OCI-LY1 (cell line): ENCODE data around the gene CRYGB.

Experiments used
- H2AFZ ChIP-seq: fragments of 200-600 bp; sonication (generic), shearing (Covaris generic); 2 replicates; pipeline ENCODE4 v1.6.0; 2014; ENCODE audit warnings: antibody characterized with exemption, mild to moderate bottlenecking, low read length
- H3F3A ChIP-seq: fragments of 200-600 bp; sonication (generic), shearing (Covaris generic); 2 replicates; pipeline ENCODE4 v1.6.0; 2014; ENCODE audit warnings: mild to moderate bottlenecking, antibody characterized with exemption, low read length, moderate library complexity; ENCODE audit not compliant: insufficient read depth
- H3K27ac ChIP-seq: fragments of 200-600 bp; sonication (generic); 2 replicates; pipeline ENCODE4 v1.5.1; 2014; ENCODE audit warnings: low read length, mixed run types, mild to moderate bottlenecking, low read depth; ENCODE audit not compliant: poor library complexity, severe bottlenecking
- H3K27me3 ChIP-seq: fragments of 200-600 bp; sonication (generic); 2 replicates; pipeline ENCODE4 v1.6.0; 2014; ENCODE audit warnings: antibody characterized with exemption, mild to moderate bottlenecking, low read length, moderate library complexity; ENCODE audit not compliant: insufficient read depth
- H3K36me3 ChIP-seq: fragments of 200-600 bp; sonication (generic); 2 replicates; pipeline ENCODE4 v1.6.1; 2014; ENCODE audit warnings: mild to moderate bottlenecking, antibody characterized with exemption, low read length, moderate library complexity, mixed read lengths; ENCODE audit not compliant: insufficient read depth
- H3K4me1 ChIP-seq: fragments of 200-600 bp; sonication (generic); 2 replicates; pipeline ENCODE4 v1.5.1; 2014; ENCODE audit warnings: mild to moderate bottlenecking, low read length, moderate library complexity; ENCODE audit not compliant: insufficient read depth, severe bottlenecking
- H3K4me2 ChIP-seq: fragments of 200-600 bp; sonication (generic), shearing (Covaris generic); 2 replicates; pipeline ENCODE4 v1.6.1; 2014; ENCODE audit warnings: low read length
- H3K4me3 ChIP-seq: fragments of 200-600 bp; sonication (generic); 2 replicates; pipeline ENCODE4 v1.5.1; 2014; ENCODE audit warnings: low read length, low read depth, mild to moderate bottlenecking, mixed read lengths; ENCODE audit not compliant: poor library complexity, severe bottlenecking
- H3K79me2 ChIP-seq: fragments of 200-600 bp; shearing (Covaris generic); 2 replicates; pipeline ENCODE4 v1.6.1; 2016; ENCODE audit warnings: mixed run types, low read length, mixed read lengths; ENCODE audit not compliant: insufficient read depth
- H3K9ac ChIP-seq: fragments of 200-600 bp; sonication (generic), shearing (Covaris generic); 2 replicates; pipeline ENCODE4 v1.6.1; 2014; ENCODE audit warnings: mild to moderate bottlenecking, low read length, mixed read lengths
- H3K9me2 ChIP-seq: fragments of 200-600 bp; sonication (generic), shearing (Covaris generic); 2 replicates; pipeline ENCODE4 v1.6.1; 2014; ENCODE audit warnings: low read depth, mild to moderate bottlenecking, low read length, mixed read lengths
- H3K9me3 ChIP-seq: fragments of 200-600 bp; shearing (Covaris generic); 2 replicates; pipeline ENCODE4 v1.6.1; 2014; ENCODE audit warnings: low read length, mixed read lengths
- H4K20me1 ChIP-seq: fragments of 200-600 bp; sonication (generic), shearing (Covaris generic); 2 replicates; pipeline ENCODE4 v1.6.0; 2016; ENCODE audit warnings: mild to moderate bottlenecking, low read length; ENCODE audit not compliant: insufficient read depth
- EZH2 ChIP-seq: fragments of 200-600 bp; sonication (generic), shearing (Covaris generic); IDR thresholded peaks from 2 replicates; pipeline ENCODE4 v1.8.0; 2017; ENCODE audit warnings: borderline replicate concordance, mixed run types, mild to moderate bottlenecking, antibody characterized with exemption, low read length, moderate library complexity, mixed read lengths
- TF ChIP-seq, protein P1 (sequence below): fragments of 200-600 bp; sonication (generic), shearing (Covaris generic); IDR thresholded peaks from 2 replicates; pipeline ENCODE4 v1.5.1; 2017; ENCODE audit warnings: mild to moderate bottlenecking, antibody characterized with exemption, low read length, moderate library complexity, mixed read lengths

The CRYGB gene

DNA sequence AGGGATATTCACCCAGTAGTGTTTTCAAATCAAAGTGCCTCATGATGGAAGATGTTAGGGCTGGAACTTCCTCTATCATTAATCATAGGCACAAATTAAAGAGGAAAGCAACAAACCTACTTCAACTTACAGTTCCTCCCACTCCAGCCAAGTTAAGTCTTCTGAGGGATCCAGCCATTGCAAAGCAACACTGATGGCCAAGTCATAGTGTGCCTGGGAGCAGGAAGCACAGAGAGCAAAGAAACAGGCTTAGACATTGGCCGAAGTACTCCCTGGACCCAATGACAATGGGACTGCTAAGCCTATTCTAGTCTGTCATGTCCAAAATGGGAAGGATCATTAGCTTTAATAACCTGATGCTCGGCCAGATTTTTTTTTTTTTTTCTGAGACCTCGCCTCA, 36.9 kb upstream of the CRYGB start:
- H3K36me3 ChIP-seq: no peaks in the 10 kb centered on the region
- no peaks in the 10 kb centered on the region for H3K79me2 ChIP-seq
- no peak for TF ChIP-seq EZH2
- TF ChIP-seq, protein P1, sequence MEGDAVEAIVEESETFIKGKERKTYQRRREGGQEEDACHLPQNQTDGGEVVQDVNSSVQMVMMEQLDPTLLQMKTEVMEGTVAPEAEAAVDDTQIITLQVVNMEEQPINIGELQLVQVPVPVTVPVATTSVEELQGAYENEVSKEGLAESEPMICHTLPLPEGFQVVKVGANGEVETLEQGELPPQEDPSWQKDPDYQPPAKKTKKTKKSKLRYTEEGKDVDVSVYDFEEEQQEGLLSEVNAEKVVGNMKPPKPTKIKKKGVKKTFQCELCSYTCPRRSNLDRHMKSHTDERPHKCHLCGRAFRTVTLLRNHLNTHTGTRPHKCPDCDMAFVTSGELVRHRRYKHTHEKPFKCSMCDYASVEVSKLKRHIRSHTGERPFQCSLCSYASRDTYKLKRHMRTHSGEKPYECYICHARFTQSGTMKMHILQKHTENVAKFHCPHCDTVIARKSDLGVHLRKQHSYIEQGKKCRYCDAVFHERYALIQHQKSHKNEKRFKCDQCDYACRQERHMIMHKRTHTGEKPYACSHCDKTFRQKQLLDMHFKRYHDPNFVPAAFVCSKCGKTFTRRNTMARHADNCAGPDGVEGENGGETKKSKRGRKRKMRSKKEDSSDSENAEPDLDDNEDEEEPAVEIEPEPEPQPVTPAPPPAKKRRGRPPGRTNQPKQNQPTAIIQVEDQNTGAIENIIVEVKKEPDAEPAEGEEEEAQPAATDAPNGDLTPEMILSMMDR: no peak
- H3K27me3 ChIP-seq: no peaks in the 10 kb centered on the region
- H3K9ac ChIP-seq: no peak overlapping the region
- H3K4me3 ChIP-seq: no peak overlapping the region
- no peaks in the 10 kb centered on the region for H3F3A ChIP-seq
- H2AFZ ChIP-seq: no peak overlapping the region
- H3K27ac ChIP-seq: no peak overlapping the region
- H3K4me2 ChIP-seq: no peak overlapping the region
- no peaks in the 10 kb centered on the region for H3K9me2 ChIP-seq
- H4K20me1 ChIP-seq: no peaks in the 10 kb centered on the region
- H3K4me1 ChIP-seq: no peaks in the 10 kb centered on the region
- no peaks in the 10 kb centered on the region for H3K9me3 ChIP-seq

DNA sequence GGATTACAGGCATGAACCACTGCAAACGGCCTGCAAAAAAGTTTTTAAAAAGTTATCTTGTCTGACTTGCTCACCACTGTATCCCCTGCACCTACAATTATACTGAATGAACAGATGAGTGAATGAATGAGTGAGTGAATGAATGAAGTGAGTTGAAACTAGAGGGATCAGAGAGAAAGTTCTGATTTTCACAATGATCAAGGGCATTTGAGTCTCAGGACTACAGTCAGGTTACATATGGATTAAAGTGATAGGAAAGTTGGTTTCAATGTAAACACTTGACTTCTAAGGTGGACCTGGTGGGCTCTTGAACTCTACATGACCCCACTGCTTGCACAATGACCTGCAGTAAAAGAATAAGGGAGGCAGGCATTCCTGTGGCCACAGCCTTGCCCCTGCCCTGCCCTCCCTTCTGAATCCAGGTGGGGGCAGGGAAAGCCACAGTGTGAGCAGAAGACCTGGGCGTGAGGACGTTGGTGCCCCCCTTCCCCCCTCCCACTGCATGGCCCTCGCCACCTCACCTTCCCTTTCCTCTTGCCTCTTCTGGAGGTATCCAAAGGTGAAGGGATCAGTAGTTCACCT, 33.2 kb upstream of the CRYGB start:
- H4K20me1 ChIP-seq: no peaks in the 10 kb centered on the region
- H3K79me2 ChIP-seq: no peaks in the 10 kb centered on the region
- H3K9ac ChIP-seq: no peak overlapping the region
- TF ChIP-seq EZH2: no peak
- TF ChIP-seq, protein P1: no peak
- H2AFZ ChIP-seq: no peak overlapping the region
- no peaks in the 10 kb centered on the region for H3K9me2 ChIP-seq
- H3K27me3 ChIP-seq: no peaks in the 10 kb centered on the region
- H3K9me3 ChIP-seq: no peaks in the 10 kb centered on the region
- H3K4me3 ChIP-seq: no peak overlapping the region
- no peaks in the 10 kb centered on the region for H3K4me1 ChIP-seq
- H3K36me3 ChIP-seq: no peaks in the 10 kb centered on the region
- no peak overlapping the region for H3K27ac ChIP-seq
- H3F3A ChIP-seq: no peaks in the 10 kb centered on the region
- H3K4me2 ChIP-seq: no peak overlapping the region

DNA sequence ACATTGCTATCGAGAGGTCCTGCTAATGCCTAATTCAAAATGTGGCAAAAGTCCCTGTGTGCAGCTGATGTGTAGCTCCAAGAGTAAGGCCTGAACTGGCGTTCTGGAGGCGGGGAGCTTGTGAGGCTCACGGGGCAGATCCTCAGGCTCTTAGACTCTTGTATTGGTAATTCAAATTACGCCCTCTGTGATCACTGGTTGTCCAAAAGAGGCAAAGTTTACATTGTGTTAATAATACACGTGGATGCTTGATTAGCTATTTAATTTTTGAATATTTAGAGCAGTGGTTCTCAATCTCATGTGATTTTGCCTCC, 29.8 kb upstream of the CRYGB start:
- Histone ChIP-seq H3K36me3 (no peaks in the 10 kb centered on the region), H2AFZ (no peak overlapping the region), H3K9me3 (no peaks in the 10 kb centered on the region), H3K9ac (no peak overlapping the region), H3F3A (no peaks in the 10 kb centered on the region), H3K9me2 (no peaks in the 10 kb centered on the region), H3K4me3 (no peak overlapping the region), H3K79me2 (no peaks in the 10 kb centered on the region), H3K27me3 (no peaks in the 10 kb centered on the region), H4K20me1 (no peaks in the 10 kb centered on the region), H3K4me1 (no peaks in the 10 kb centered on the region), H3K4me2 (no peak overlapping the region), H3K27ac (no peak overlapping the region)
- TF ChIP-seq, protein P1: no peak
- no peak for TF ChIP-seq EZH2
